ENCODE measurements around the gene ADAM12.

ADAM12 gene

DNA sequence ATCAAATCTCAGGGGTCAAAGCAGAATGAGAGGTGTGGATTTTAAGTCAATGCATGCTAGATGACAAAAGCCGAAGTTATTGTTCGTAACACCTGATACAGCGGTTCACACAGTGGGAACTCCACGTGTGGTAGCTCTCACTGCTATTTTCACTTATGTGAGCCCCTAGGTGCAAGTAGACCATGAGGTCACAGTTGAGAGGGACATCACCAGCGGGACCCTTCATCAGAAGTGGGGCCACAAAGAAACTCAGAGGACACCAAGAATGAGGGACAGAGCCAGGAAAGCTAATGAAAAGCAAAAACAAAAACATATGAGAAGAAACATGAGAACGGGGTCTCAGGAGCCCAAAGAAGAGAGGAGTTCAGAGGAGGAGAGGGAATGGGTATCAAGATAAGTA is 63.5 kb downstream of the ADAM12 start:
- DNase-seq (no peak), ATAC-seq (no peak)
- H3K9me3 Mint-ChIP-seq: peaks cover 17 to 22% of the 10 kb centered on the region in 2 donors
- H3K27ac Mint-ChIP-seq: no peak overlapping the region
- H3K4me1 Mint-ChIP-seq: no peaks in the 10 kb centered on the region
- no peak overlapping the region for H3K4me3 Mint-ChIP-seq
- no peaks in the 10 kb centered on the region for H3K27me3 Mint-ChIP-seq

DNA sequence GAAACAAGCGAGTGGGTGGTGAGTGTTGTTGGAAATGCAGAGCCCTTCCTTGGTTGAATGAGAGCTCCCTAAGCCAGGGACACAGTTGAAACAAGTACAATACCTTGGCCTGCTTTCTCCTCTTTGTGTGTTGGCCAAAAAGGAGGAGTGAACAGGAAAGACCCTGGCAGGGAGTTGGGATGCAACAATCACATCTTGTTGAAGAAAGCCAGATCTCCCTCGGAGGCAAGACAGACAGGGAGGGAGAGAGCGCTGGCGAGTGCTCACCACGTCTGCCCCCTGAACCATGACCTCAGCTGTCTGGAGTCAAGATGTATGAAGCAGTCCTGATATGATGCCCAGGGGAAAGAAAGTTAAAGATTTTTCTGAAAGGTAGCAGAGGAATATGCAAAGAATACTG is 66.8 kb downstream of the ADAM12 start:
- H3K9me3 Mint-ChIP-seq: peaks cover 15 to 17% of the 10 kb centered on the region in 2 donors
- H3K4me3 Mint-ChIP-seq: no peak overlapping the region
- H3K27me3 Mint-ChIP-seq: no peaks in the 10 kb centered on the region
- no peaks in the 10 kb centered on the region for H3K4me1 Mint-ChIP-seq
- ATAC-seq (no peak), DNase-seq (no peak)
- no peak overlapping the region for H3K27ac Mint-ChIP-seq

DNA sequence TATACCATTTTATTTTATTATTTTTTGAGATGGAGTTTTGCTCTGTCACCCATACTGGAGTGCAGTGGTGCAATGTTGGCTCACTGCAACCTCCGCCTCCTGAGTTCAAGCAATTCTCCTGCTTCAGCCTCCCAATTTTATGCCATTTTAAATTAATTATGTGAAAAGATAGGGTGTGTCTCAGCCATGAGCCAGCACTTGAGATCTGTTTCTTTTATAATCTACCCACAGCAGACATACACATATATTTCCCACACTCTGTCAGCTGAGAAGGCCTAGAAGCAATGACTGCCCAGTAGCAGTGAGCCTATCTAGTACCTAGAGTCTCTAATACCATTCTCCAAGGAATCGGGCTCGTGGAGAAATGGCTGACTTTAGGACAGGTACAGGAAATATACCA is 70.5 kb downstream of the ADAM12 start:
- Mint-ChIP-seq H3K9me3 (peaks cover 7 to 8% of the 10 kb centered on the region in 2 donors), H3K4me3 (no peak overlapping the region), H3K27ac (no peak overlapping the region), H3K27me3 (no peaks in the 10 kb centered on the region), H3K4me1 (no peaks in the 10 kb centered on the region)
- DNase-seq (no peak), ATAC-seq (no peak)

DNA sequence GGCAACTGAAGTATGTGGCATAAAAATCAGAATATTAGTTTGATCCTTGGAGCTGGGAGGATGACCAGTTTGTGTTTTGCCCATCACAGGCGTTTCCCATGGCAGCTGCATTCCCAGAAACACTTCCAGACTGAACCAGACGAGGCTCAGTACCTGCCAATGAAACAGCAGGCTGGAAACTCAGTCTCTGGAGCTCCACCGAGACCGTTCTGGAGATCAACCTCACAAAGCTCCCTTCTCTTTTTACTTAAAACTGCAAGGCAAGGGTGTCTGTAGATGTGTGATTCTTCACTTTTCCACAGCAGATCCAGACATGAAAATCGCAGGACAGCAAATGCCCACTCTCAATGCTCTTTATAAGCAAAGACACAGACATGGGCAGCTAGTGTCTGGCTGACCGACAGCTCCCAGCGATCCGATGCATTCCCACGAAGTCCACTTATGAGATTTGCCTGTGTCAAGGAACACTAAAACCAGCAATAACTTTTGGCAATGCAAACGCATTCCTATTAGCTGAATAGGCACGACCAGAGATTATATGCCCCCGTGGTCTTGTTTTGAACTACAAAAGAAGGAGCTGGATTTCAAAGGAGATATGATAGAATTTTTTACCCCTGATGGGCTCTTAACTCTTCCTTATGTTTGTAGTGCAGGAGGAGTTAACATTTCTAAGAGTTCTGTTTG is 72.6 kb downstream of the ADAM12 start:
- Mint-ChIP-seq H3K4me3 (no peak overlapping the region), H3K27me3 (no peaks in the 10 kb centered on the region), H3K27ac (no peak overlapping the region), H3K4me1 (no peaks in the 10 kb centered on the region), H3K9me3 (peaks cover 7 to 8% of the 10 kb centered on the region in 2 donors)
- DNase-seq (no peak), ATAC-seq (no peak)

DNA sequence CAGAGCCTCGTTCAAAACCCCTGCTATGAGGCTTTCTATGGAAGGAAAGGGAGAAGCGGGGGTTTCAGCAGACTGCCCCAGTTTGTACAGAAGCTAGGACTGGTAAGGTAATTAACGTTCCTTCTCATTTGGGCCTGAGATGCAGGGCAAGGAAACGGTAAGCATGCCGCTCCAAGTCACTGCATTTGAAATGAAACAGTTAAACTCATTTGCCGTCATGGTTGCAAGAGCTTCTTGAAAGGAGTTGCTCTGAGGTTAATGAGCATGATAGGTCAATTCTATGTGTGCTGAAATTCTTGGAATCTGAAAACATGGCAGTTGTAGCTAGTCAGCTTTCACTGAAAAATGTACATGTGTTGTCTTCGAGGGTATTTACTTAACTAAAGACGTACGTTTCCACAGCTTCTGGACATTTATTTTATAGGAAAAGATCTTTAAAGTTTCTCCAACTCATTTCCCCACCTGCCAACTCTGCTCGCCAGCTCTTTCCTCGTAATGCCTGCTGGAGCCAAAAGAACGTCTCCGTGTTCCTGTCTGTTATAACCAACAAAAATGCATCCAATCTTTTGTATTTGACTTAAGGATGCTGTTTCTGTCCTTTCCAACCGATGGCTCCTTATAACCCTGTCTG is 73.3 kb downstream of the ADAM12 start:
- H3K27ac Mint-ChIP-seq: no peak overlapping the region
- no peak for DNase-seq
- H3K4me3 Mint-ChIP-seq: no peak overlapping the region
- H3K4me1 Mint-ChIP-seq: no peaks in the 10 kb centered on the region
- no peaks in the 10 kb centered on the region for H3K27me3 Mint-ChIP-seq
- no peak for ATAC-seq
- H3K9me3 Mint-ChIP-seq: peaks cover 7 to 8% of the 10 kb centered on the region in 2 donors

DNA sequence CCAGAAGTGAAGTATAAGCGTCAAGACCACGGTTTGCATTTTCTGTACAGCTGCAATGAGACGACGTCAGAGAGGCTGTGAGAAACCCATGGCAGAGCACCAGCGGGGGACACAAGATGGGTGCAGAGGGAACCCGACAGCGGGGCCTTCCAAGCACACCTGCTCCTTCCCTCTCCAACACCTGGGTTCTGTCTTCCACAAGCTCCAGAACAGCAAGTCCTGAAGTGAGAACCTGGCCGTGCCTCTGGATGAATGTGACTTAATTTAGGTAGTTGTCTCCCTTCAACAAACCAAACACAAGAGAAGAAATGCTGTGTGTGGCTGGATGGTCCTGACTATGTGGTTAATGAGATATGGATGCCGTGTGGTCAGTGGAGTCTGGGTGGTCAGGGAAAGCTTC is 76.1 kb downstream of the ADAM12 start:
- H3K4me3 Mint-ChIP-seq: no peak overlapping the region
- H3K9me3 Mint-ChIP-seq: peaks cover 7 to 8% of the 10 kb centered on the region in 2 donors
- no peaks in the 10 kb centered on the region for H3K27me3 Mint-ChIP-seq
- no peaks in the 10 kb centered on the region for H3K4me1 Mint-ChIP-seq
- DNase-seq (no peak), ATAC-seq (no peak)
- peak overlapping the region in 1 of 2 donors; percentile 80 for H3K27ac Mint-ChIP-seq

DNA sequence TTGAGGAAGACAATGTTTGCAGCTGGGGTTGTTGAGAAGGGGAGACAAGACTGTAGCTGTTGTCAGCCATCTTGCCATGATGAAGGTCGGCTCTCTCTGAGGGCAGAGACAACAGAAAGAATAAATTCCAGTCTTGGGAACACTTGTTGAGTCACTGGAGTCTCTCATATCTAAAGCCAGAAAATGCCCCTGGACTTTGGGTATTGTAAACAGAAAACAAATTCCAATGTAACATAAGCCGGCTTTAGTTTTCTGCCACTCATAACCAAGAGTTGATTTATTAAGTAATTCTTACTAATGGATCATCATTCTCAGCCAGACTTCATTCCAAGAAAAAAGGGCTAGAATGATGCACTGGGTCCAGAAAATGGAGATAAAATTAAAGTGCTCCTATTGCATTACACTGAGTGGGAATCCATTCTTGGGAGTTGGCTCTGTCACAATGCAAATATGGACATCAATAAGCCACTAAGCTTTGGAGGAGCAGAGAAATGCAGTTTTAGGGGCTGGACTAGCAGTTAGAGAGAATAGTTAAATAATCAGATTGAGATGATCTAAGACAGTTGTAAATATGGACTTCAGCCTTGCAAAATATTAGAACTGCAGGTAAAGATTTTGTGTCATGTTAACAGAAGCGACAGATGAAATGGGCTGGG is 78.9 kb downstream of the ADAM12 start:
- Mint-ChIP-seq H3K4me1 (no peaks in the 10 kb centered on the region), H3K27me3 (no peaks in the 10 kb centered on the region), H3K4me3 (no peak overlapping the region), H3K27ac (no peak overlapping the region), H3K9me3 (peaks cover 7 to 8% of the 10 kb centered on the region in 2 donors)
- no peak for DNase-seq
- no peak for ATAC-seq

DNA sequence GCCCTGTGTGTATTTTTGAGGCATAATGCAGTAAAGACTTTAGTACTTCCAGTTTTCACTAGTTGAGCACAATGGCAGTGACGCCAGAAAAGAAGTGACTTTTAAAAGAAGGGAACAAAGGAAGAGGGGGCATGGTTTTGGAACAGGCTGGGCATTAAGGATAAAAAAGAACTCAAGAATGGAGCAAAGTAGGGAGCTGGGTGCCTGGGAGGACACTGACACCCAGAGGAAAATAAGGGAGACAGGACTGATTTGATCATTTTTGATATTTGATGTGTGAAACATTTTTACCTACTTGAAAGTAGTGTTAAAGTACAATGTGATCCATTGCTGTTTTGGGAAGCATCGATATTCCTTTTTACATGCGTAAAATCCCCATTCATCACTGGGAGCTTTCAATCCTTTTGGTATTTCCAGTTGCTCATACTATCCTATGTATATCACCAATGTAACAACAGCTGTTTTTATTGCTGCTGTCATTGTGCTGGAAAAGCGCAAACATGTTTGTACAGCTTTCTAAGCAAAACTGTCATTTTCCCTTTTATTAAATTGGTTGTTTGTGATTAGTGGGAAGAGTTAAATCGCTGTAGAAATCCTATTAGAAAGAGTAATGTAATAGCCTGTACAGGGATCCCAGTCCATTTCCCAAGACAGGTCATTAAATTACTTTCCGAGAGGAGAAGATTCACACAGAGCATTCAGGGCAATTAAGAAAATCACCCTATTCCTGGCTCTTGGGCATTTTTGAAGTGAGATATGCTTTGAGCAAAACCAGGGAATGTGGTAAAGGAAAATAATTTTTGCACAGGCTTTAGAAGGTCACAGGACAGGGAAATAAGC is 85.2 kb downstream of the ADAM12 start:
- Mint-ChIP-seq H3K4me3 (no peak overlapping the region), H3K9me3 (peaks cover 0 to 6% of the 10 kb centered on the region in 2 donors), H3K4me1 (no peaks in the 10 kb centered on the region), H3K27ac (no peak overlapping the region), H3K27me3 (no peaks in the 10 kb centered on the region)
- ATAC-seq (no peak), DNase-seq (no peak)

DNA sequence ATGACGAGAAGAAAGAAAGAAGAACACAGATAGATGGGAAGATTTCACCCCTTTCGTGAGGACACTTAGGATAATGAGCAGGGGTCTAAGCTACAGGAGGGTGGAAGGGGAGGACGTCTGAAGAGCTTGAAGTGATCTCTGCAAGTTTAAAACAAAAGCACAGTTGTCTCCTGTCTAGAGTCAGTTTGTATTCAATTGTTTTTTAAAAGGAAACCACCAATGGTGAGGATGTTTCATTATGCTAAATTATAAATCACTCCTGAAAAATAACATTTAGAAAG is 85.9 kb downstream of the ADAM12 start:
- H3K4me3 Mint-ChIP-seq: no peak overlapping the region
- H3K4me1 Mint-ChIP-seq: no peaks in the 10 kb centered on the region
- peaks cover 0 to 6% of the 10 kb centered on the region in 2 donors for H3K9me3 Mint-ChIP-seq
- H3K27me3 Mint-ChIP-seq: no peaks in the 10 kb centered on the region
- H3K27ac Mint-ChIP-seq: no peak overlapping the region
- no peak for ATAC-seq
- no peak for DNase-seq

DNA sequence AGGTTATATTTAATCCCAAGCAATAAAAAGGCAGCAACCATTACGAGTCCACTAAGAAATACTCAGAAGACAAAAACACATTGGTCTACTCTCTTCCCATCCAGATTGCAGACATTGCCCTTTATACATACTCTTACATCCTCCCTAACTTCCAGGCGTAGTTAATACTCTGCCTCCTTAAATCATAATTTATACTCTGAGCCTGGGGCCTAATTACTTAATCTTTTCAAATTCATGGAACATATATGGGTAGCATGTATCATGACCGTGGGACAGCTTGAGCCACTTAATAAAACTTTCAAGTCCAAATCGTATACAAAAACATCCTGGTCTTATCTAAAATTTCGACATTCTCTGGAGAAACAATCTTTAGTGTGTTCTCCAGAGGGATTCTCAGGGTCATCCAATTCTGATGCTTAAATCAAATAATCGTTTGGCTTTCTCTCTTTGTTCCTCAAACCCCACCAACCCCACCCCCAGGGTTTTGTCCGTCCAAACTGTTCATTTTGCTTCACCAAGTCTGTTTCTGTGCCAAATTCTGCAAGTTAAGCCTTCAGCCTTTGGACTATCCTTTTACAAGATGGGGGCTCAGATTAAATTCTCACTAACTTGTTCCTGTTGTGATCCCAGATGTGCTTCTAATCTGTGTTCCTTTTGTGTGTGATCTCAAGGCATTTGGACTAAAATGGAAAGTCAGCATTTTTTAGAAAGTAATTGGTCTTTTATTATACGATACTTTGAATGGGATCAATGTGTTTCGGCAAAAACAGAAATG is 86.4 kb downstream of the ADAM12 start:
- DNase-seq (no peak), ATAC-seq (no peak)
- H3K4me1 Mint-ChIP-seq: no peaks in the 10 kb centered on the region
- H3K9me3 Mint-ChIP-seq: peaks cover 0 to 6% of the 10 kb centered on the region in 2 donors
- no peak overlapping the region for H3K4me3 Mint-ChIP-seq
- H3K27me3 Mint-ChIP-seq: no peaks in the 10 kb centered on the region
- no peak overlapping the region for H3K27ac Mint-ChIP-seq

DNA sequence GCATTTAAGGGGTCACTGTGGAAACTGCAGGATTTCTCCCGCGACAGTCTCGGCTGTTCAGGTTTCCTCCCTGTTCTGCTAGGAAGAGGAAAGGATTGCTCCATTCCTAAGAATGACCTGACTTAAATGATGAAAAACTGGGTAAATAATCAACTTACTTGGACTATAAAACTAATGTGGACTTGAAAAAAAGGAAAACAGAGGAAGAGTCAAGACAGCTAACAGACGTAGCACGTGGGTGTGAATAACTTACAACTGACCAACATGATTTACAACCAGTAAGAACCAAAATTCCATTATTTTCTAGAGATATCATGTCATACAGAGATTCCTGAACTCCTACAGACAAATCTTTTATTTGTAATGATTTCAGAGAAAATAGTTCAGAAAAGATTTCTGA is 93.8 kb downstream of the ADAM12 start:
- no peak overlapping the region for H3K4me3 Mint-ChIP-seq
- H3K27me3 Mint-ChIP-seq: peaks cover 7% of the 10 kb centered on the region
- ATAC-seq (no peak), DNase-seq (no peak)
- H3K27ac Mint-ChIP-seq: no peak overlapping the region
- peaks cover 5 to 7% of the 10 kb centered on the region in 2 donors for H3K9me3 Mint-ChIP-seq
- H3K4me1 Mint-ChIP-seq: no peaks in the 10 kb centered on the region

DNA sequence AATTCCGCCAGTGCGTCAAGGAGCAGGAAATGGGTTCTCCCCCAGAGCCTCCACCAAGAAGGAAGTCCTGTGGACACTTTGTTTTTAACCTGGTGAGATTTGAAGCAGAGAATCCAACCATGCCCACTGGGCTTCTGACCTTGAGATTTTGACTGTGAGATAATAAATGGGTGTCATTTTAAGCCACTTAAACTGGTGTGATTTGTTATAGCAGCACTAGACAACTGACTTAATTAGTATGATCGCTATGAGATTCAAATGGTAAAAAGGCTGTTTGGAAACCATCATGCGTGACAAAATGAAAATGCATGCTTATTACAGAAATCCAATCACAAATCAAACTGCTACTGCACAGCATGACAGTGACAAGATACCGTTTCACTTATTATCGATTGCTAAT is 98.0 kb downstream of the ADAM12 start:
- peaks cover 5 to 7% of the 10 kb centered on the region in 2 donors for H3K9me3 Mint-ChIP-seq
- H3K4me1 Mint-ChIP-seq: no peaks in the 10 kb centered on the region
- no peak for ATAC-seq
- H3K27me3 Mint-ChIP-seq: peaks cover 7% of the 10 kb centered on the region
- H3K27ac Mint-ChIP-seq: no peak overlapping the region
- H3K4me3 Mint-ChIP-seq: no peak overlapping the region
- DNase-seq: no peak

DNA sequence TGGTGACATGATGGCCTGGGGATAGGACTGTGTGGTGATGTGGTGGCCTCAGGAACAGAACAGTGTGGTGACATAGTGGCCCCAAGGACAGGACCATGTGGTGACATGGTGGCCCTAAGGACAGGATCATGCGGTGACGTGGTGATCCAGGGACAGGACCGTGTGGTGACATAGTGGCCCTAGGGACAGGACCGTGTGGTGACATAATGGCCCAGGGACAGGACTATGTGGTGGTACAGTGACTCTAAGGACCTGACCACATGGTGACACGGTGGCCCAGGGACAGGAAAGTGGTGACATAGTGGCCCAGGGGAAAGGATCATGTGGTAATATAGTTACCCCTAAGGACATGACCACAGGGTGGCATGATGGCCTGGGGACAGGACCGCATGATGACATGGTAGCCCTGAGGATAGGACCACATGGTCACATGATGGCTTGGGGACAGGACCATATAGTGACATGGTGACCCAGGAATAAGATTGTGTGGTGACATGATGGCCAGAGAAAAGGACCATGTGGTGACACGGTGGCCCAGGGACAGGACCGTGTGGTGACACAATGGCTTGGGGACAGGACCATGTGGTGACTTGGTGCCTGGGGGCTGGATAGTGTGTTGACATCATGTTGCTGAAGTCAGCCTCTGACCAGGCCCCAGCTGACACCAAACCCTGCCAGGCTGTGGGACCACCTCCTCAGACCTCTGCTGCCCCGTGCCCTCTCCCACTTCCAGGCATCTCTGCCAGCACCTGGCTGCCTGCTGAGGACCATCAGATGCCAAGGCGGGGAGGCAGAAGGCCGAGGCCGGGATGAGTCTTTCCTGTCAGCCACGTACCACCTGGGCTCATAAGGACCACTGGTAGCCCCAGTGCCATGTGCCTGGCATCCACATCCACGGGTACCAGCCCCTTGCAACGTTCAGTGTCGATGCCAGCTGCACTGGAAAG is 99.5 kb downstream of the ADAM12 start:
- Mint-ChIP-seq H3K27ac (no peak overlapping the region), H3K27me3 (peaks cover 5% of the 10 kb centered on the region), H3K4me3 (no peak overlapping the region), H3K4me1 (no peaks in the 10 kb centered on the region), H3K9me3 (peaks cover 3 to 5% of the 10 kb centered on the region in 2 donors)
- no peak for DNase-seq
- ATAC-seq: peak; percentile 43

DNA sequence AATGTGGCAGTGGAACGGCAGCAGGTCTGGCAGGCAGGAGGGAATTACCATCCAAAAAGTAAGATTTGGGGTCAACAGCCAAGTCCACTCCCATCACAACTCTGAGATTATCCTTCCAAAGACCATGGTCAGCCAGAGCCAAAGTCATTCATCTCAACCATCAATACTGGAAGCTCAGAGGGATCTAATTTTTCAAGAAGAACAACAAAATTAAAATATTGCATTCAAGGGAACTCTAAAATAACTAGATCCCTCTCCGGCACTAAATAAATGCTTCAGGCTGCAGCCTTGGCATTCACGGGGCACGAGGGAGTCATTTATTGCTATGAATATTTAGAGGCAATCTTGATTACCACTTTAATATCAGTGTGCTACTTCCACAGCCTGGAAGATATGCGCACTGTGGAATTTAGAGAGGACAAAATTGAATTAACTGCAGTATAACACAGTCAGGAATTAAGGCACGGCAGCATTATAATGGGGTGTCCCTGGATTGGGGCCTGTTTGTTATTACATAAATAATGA is 102.0 kb downstream of the ADAM12 start:
- Mint-ChIP-seq H3K4me1 (no peaks in the 10 kb centered on the region), H3K27ac (no peak overlapping the region), H3K9me3 (no peaks in the 10 kb centered on the region), H3K4me3 (no peak overlapping the region), H3K27me3 (no peaks in the 10 kb centered on the region)
- DNase-seq: no peak
- ATAC-seq: no peak

All from stimulated activated naive CD8-positive, alpha-beta T cell treated with anti-CD3 and anti-CD28 coated beads, Interleukin-15, amount 100 ng/mL, for 72 hours (primary cell).